WERI-Rb-1 (cell line): ENCODE results near the gene KCTD19.

Experiments
- DNase-seq: peaks from one replicate; pipeline ENCODE4 v3.0.0-alpha.2; 2020
- H3K27ac ChIP-seq: fragments of 250-450 bp; sonication (Bioruptor Pico); 2 replicates; pipeline ENCODE4 v1.5.1; 2020; ENCODE audit warnings: mild to moderate bottlenecking, moderate library complexity
- H3K27me3 ChIP-seq: fragments of 250-450 bp; sonication (Bioruptor Pico); 2 replicates; pipeline ENCODE4 v1.5.1; 2021; ENCODE audit warnings: mild to moderate bottlenecking, low read depth, moderate library complexity; ENCODE audit not compliant: insufficient read depth, severe bottlenecking
- H3K36me3 ChIP-seq: fragments of 250-450 bp; sonication (Bioruptor Pico); 2 replicates; pipeline ENCODE4 v1.5.1; 2020; ENCODE audit warnings: mild to moderate bottlenecking, moderate library complexity
- H3K4me3 ChIP-seq: 2 replicates; pipeline ENCODE4 v1.5.1; 2011; ENCODE audit warnings: low read depth, mild to moderate bottlenecking, control low read depth, low read length
- H3K9me3 ChIP-seq: fragments of 250-450 bp; sonication (Bioruptor Pico); 2 replicates; pipeline ENCODE4 v1.5.1; 2021; ENCODE audit warnings: mild to moderate bottlenecking, moderate library complexity; ENCODE audit not compliant: severe bottlenecking
- TF ChIP-seq, protein P1 (sequence below): IDR thresholded peaks from 2 replicates; pipeline ENCODE4 v1.5.1; 2011; ENCODE audit warnings: low read depth, mild to moderate bottlenecking, control low read depth, inconsistent platforms, low read length

KCTD19 gene

GRCh38 chr16:67271446-67271845 lies 55.1 kb downstream of the KCTD19 start:
- Histone ChIP-seq H3K9me3 (no peaks in the 10 kb centered on the region), H3K27me3 (no peaks in the 10 kb centered on the region), H3K27ac (no peak overlapping the region), H3K36me3 (peaks cover 12% of the 10 kb centered on the region), H3K4me3 (no peak overlapping the region)
- no peak for DNase-seq
- TF ChIP-seq, protein P1, sequence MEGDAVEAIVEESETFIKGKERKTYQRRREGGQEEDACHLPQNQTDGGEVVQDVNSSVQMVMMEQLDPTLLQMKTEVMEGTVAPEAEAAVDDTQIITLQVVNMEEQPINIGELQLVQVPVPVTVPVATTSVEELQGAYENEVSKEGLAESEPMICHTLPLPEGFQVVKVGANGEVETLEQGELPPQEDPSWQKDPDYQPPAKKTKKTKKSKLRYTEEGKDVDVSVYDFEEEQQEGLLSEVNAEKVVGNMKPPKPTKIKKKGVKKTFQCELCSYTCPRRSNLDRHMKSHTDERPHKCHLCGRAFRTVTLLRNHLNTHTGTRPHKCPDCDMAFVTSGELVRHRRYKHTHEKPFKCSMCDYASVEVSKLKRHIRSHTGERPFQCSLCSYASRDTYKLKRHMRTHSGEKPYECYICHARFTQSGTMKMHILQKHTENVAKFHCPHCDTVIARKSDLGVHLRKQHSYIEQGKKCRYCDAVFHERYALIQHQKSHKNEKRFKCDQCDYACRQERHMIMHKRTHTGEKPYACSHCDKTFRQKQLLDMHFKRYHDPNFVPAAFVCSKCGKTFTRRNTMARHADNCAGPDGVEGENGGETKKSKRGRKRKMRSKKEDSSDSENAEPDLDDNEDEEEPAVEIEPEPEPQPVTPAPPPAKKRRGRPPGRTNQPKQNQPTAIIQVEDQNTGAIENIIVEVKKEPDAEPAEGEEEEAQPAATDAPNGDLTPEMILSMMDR, result no peak

DNA sequence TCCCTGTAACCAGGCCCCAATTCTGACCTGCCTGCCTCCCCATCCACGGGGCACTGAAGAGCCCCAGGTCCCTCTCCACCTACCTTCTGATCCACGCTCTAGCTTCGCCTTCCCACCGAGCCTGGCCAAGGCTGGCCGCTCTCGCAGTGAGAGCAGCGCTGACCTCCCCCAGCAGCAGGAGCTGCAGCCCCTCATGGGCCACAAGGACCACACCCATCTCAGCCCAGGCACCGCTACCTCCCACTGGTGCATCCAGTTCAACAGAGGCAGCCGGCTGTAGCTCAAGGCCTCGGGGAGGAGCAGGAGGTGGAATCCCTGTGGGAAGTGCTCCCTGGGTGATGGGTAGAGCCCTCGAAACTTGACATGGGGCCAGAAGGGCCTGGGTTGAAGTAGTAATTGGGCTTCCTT lies 55.6 kb downstream of the KCTD19 start:
- no peak overlapping the region for H3K27ac ChIP-seq
- H3K4me3 ChIP-seq, result no peak overlapping the region
- H3K36me3 ChIP-seq, result peaks cover 7% of the 10 kb centered on the region
- no peak for DNase-seq
- no peaks in the 10 kb centered on the region for H3K27me3 ChIP-seq
- no peaks in the 10 kb centered on the region for H3K9me3 ChIP-seq
- TF ChIP-seq, protein P1, result no peak

DNA sequence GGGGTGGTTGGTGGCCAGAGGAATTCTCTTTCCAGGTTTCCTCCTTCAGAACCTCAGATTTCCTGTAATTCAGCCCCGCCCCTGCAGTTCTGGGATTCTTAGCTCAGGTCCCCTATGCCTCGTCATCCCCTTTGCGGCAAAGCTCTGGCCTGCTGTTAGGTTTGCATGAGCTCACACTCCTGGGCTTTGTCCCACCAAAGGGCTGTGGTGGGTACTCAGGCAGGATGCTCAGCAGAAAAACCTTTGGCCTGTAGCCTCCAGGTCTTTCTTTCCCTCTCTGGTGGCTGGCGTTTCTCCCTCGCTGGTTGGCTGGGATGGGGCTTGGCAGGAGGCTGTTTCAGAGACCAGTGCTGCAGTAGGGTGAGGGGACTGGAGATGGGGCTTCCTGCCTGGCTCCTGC lies 56.8 kb downstream of the KCTD19 start:
- H3K27me3 ChIP-seq, result no peaks in the 10 kb centered on the region
- no peak for DNase-seq
- H3K27ac ChIP-seq, result no peak overlapping the region
- no peaks in the 10 kb centered on the region for H3K36me3 ChIP-seq
- no peaks in the 10 kb centered on the region for H3K9me3 ChIP-seq
- TF ChIP-seq, protein P1, result no peak
- no peak overlapping the region for H3K4me3 ChIP-seq

- Histone ChIP-seq H3K36me3 (no peaks in the 10 kb centered on the region), H3K4me3 (no peak overlapping the region), H3K27ac (no peak overlapping the region), H3K27me3 (no peaks in the 10 kb centered on the region), H3K9me3 (no peaks in the 10 kb centered on the region)
- DNase-seq, result no peak
- TF ChIP-seq, protein P1, result no peak
Observed at GRCh38 chr16:67268136-67268579, 58.4 kb downstream of the KCTD19 start.

DNA sequence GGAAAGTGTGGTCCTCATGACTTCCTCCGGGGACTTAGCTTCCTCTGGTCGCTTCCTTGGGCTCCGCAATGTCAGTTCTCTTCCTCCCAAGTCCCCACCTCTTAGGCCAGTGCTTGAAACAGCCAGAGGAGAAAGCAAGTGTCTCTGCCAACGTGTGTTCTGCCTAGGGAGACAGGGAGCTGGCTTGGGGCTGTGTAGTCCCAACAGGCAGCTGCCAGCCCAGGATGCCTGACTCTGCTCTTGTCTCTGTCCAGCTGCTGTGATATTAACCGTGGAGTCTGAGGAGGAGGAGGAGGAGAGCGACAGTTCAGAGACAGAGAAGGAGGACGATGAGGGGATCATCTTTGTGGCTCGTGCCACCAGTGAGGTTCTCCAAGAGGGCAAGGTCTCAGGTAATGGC lies 60.7 kb downstream of the KCTD19 start:
- DNase-seq, result no peak
- Histone ChIP-seq H3K4me3 (no peak overlapping the region), H3K9me3 (no peaks in the 10 kb centered on the region), H3K36me3 (no peaks in the 10 kb centered on the region), H3K27me3 (no peaks in the 10 kb centered on the region), H3K27ac (no peak overlapping the region)
- TF ChIP-seq, protein P1, result no peak

- H3K9me3 ChIP-seq, result no peaks in the 10 kb centered on the region
- TF ChIP-seq, protein P1, result no peak
- no peak overlapping the region for H3K27ac ChIP-seq
- H3K36me3 ChIP-seq, result no peaks in the 10 kb centered on the region
- H3K4me3 ChIP-seq, result no peak overlapping the region
- no peaks in the 10 kb centered on the region for H3K27me3 ChIP-seq
- no peak for DNase-seq
Observed at GRCh38 chr16:67264866-67265265, 61.7 kb downstream of the KCTD19 start.
